GM19397 (cell line): Measurements from ENCODE around the gene NBEAL2.
"Not testable (repeated sequence)": the region's sequence is repeated elsewhere in the genome, so short reads cannot be mapped to it uniquely, and the experiment has no call there.

Experiments used
- ATAC-seq: cut with Tn5 transposase; IDR thresholded peaks from one replicate; pipeline ENCODE4 v1.9.1; 2021; ENCODE audit warnings: mild to moderate bottlenecking, moderate library complexity; ENCODE audit not compliant: unreplicated experiment

NBEAL2 gene

DNA sequence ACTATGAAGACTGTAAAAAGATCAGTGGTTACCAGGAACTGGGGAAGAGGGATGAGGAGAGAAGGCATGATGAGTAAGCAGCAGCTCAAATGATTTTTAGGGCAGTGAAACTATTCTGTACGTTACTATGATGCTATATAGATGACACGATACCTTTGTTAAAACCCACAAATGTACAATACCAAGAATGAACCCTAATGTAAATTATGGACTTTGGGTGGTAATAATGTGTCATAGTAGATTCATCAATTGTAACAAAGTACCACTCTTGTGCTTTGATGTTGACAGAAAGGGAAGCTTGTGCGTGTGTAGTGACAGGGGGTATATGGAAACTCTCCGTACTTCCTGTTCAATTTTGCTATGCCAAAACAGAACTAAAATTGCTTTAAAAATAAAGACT is 51.6 kb downstream of the NBEAL2 start:
- not testable (repeated sequence) for ATAC-seq

DNA sequence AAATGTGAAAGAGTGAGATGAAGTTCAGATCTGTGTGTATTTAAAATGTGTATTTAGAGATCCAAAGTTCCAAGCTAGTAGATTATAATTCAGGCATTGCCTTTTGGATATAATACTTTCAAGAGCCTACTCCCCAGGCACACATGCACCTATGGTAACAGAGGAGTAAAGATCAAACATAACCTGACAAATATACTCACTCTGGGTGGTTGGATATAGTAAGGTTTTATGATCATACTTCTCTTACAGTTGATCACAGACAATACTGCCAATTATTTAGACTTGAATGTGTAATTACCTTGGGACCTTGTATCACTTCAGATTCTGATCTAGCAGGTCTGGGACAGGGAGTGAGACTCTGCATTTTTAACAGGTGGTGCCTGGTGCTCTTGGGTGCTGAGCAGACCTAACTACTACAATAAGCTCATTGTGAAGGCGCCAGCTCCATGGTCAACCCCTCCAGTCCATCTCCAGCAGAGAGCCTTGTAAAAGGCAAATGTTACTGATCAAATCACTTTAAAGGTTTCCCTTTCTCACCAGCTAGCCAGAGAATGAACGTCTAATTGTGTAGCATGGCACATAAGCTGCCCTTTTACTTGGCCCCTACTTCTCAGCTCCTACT is 55.5 kb downstream of the NBEAL2 start:
- no peak for ATAC-seq

DNA sequence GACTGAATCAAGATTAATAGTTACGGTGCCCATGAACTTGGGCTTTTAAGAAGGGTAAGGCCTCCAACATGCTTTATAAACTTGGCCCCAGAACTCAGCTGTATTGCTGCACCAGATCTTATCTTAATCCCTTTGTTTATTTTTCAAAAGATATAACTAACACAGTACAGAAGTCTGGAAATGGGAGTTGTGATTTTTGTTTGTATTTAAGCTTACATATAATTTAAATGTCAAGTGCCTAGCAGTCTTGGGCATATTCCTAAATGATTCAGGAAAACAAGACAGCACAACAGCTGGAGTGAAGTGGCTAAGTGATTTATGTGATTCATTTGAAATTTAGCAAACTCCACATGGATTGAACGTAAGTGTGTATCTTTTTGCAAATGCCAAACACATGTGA is 56.2 kb downstream of the NBEAL2 start:
- no peak for ATAC-seq

DNA sequence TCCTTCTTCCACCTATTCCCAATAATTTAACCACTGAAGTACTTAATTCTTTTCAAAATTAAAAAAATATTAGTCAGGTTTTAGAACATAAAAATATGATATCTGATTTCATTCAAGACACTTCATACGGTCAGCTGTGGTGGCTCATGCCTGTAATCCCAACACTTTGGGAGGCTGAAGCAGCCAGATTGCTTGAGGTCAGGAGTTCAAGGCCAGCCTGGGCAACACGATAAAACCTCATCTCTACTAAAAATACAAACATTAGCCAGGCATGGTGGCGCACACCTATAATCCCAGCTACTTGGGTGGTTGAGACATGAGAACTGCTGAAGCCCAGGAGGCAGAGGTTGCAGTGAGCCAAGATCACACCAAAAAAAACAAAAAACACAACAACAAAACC is 56.7 kb downstream of the NBEAL2 start:
- ATAC-seq, result no peak

DNA sequence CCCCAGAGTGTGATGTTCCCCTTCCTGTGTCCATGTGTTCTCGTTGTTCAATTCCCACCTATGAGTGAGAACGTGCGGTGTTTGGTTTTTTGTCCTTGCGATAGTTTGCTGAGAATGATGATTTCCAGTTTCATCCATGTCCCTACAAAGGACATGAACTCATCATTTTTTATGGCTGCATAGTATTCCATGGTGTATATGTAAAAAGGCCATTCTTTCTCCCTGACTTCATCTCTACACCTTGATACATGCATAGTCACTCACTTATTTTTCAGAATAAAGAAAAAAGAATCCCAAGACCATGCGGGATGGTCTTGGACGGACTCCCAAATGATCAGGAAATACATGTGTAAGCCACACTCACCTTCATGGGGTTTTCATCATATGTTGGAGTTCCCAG is 57.8 kb downstream of the NBEAL2 start:
- ATAC-seq, result not testable (repeated sequence)

DNA sequence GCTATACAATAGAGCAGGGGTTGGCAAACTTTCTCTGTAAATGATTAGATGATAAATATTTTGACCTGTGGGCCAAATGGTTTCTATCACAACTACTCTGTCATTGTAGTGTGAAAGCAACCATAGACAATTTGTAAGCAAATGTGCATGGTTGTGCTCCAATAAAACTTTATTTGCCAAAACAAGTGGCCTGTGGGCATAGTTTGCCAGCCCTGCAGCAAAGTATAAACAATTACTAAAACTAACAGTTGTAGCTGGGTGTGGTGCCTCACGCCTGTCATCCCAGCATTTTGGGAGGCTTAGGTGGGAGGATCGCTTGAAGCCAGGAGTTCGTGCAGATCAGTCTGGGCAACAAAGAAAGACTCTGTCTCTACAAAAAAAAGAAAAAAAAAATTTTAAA is 61.6 kb downstream of the NBEAL2 start:
- no peak for ATAC-seq

DNA sequence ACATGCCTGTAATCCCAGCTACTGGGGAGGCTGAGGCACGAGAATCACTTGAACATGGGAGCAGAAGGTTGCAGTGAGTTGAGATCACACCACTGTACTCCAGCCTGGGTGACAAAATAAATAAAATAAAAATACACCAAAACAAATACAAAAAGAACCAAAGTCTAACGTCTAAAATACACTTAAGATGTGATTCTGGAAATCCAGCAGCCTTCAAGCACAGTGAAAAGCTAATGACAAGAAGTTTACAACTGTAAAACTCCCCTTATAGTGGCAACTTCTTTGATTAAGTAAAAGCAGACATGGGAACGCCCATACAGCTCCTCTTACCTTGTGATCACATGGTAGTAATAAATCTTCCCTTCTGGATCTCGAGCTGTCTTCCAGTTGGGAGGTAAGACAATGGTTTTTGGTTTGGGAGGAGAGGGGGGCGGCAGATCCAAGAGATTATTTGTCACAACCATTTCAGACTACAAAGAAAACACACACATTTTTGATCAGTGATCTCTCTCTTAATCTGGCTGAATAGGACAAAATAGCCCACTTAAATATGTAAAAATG is 62.8 kb downstream of the NBEAL2 start:
- ATAC-seq, result no peak

DNA sequence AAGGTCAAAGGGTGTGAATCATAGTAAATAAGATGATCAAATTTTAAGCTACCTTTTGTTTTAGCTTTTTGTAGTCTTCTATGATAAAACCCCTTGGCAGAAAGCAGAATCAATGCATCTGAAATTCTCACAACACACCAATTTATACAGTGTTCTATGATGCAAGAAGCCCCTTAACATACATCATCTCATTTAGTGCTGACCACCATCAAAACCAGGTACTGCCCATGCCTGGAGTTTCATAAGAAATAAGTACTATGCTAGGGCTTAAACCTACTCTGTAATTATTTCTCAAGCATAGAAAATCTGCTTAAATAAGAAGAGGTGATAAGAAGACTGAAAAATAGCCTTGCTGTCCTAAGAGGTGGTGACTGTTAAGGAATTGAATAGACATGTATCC is 67.6 kb downstream of the NBEAL2 start:
- ATAC-seq, result no peak

DNA sequence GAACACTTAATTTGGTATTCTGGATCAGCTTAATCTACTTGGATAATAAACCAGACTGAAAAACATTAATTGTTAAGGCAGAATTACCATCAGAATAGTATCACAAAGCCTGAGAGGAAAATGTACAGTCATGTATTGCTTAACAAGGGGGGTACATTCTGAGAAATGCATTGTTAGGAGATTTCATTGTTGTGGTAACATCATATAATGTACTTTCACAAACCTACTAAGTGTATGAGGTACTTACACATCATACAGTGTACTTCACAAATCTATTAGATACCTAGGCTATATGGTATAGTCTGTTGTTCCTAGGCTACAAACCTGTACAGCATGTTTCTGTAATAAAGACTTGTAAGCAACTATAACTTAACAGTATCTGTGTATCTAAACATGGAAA is 68.2 kb downstream of the NBEAL2 start:
- ATAC-seq, result no peak

DNA sequence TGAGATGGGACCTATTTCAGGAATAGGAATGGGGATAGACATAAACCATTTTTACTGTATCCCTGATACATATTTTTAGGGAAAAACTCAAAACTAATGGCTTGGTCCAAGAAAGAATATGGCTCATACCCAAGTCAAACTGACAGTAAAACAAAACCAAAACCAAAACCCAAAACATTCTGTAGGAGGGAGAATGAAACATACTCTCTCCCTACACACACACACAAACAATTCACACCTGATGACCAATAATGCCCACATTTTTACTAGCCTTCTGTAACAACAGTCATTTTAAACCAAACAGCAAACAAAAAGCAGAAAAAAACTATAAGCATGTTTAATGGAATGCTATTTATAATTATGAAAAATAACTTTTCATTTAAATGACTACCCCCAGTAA is 74.9 kb downstream of the NBEAL2 start:
- no peak for ATAC-seq

DNA sequence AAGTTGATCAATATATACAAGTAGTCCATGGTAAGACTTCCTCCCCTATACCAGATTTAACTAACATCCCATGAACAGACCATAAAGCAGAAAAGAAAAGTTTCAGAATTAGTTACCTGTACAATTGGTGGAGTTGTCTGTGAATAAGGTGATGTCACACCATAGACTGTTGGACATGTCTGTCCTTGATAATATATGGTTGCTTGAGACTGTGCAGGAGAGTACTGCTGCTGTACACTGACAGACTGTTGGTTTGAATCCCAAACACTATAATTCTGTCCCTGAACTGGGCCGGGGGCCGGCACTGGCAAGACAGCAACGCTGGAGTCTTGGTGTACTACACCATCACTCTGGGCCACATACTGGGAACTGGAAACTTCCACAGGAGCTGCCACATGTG is 77.2 kb downstream of the NBEAL2 start:
- ATAC-seq, result no peak

DNA sequence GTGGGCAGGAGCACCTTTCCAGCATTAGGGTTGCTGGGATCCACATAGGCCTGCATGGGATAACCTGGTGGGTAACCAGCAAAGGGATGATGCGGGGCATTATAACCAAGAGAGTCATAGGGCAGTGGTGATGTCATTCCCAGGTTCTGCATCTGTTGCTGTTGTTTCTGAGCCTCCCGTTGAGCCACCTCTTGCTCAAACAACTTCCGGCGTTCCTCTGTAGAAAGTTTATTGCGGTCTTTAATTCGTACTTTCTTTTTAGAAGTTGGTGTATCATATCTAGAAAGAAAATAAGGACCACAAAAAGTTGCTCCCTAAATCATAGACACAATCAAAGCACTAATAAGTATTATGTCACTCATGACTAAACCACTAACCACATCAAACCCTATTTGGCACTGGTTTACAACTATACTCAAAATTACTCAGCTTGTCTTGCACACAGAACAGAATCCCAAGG is 77.8 kb downstream of the NBEAL2 start:
- ATAC-seq, result no peak
